A549 (cell line): Measurements from ENCODE around the gene FOXP1. TPM values are rescaled to one million over a fixed set of nuclear protein-coding genes. Genes with fewer than 3 reads are reported as not detected.
A peak's percentile ranks its signal among the peaks of the same experiment; 100 is the strongest.

Experiments used
- ATAC-seq, 2 experiments: fragments of 200-7000 bp in 1 of 2; fragments of >200 bp in 1 of 2; cut with Nextera tagmentation in 1 of 2; cut with Tn5 transposase in 1 of 2; 3 replicates each; pipeline versions ENCODE4 v1.8.0 to v1.9.1; 2018 to 2020; ENCODE audit warnings: mild to moderate bottlenecking in 1 of 2, moderate library complexity in 1 of 2
- CTCF ChIA-PET: fragments of 300-600 bp; sonication (Branson Sonifier 250); formaldehyde crosslinking; extraction: SDS; loops from one replicate; lab custom pipeline; 2021; ENCODE audit warnings: antibody characterized with exemption, inconsistent platforms; lab: Yijun Ruan, JAX
- POLR2A ChIA-PET: fragments of 350-600 bp; formaldehyde crosslinking; extraction: SDS; loops from one replicate; lab custom pipeline; 2021; ENCODE audit warnings: antibody characterized with exemption, inconsistent platforms; lab: Yijun Ruan, JAX
- DNase-seq, 2 experiments: peaks; one replicate each; pipeline versions ENCODE4 v3.0.0 to v3.0.0-alpha.2; 2011 to 2016; ENCODE audit warnings: low read depth in 1 of 2, low spot score in 1 of 2
- FAIRE-seq: peaks from 2 replicates; lab custom pipeline; 2011; peaks lifted over from hg19 to GRCh38; lab: Jason Lieb, UNC
- H3K27ac ChIP-seq, 2 experiments: fragments of >200 bp; sonication (Bioruptor Twin); formaldehyde crosslinking; 3 replicates each; pipeline ENCODE4 v1.5.1; 2016 to 2017
- H3K4me1 ChIP-seq: fragments of >200 bp; sonication (Bioruptor Twin); formaldehyde crosslinking; 3 replicates; pipeline ENCODE4 v1.6.1; 2016
- H3K4me2 ChIP-seq: fragments of >200 bp; sonication (Bioruptor Twin); formaldehyde crosslinking; 3 replicates; pipeline ENCODE4 v1.6.1; 2016
- H3K4me3 ChIP-seq: fragments of >200 bp; sonication (Bioruptor Twin); formaldehyde crosslinking; 3 replicates; pipeline ENCODE4 v1.5.1; 2016
- H3K9me3 ChIP-seq: fragments of >200 bp; sonication (Bioruptor Twin); formaldehyde crosslinking; 3 replicates; pipeline ENCODE4 v1.6.1; 2016
- BHLHE40 ChIP-seq: IDR thresholded peaks from 2 replicates; pipeline ENCODE4 v1.6.1; 2012; ENCODE audit warnings: low read depth, low read length, inconsistent platforms
- CBX2 ChIP-seq: fragments of 200-600 bp; sonication (generic); IDR thresholded peaks from 2 replicates; pipeline ENCODE4 v1.6.1; 2016; ENCODE audit warnings: low read depth, mild to moderate bottlenecking, borderline replicate concordance
- CHD4 ChIP-seq: fragments of 200-600 bp; sonication (generic); IDR thresholded peaks from 2 replicates; pipeline ENCODE4 v1.6.1; 2016; ENCODE audit warnings: antibody characterized with exemption, mild to moderate bottlenecking, borderline replicate concordance
- FOSL2 ChIP-seq, 2 experiments: fragments of 450-650 bp in 1 of 2; fragments of >200 bp in 1 of 2; sonication (Bioruptor Twin) in 1 of 2; formaldehyde crosslinking; IDR thresholded peaks; 2 replicates each; pipeline versions ENCODE4 v1.5.0 to v1.6.1; 2016 to 2020; ENCODE audit warnings: mild to moderate bottlenecking in 1 of 2, moderate library complexity in 1 of 2
- HDAC2 ChIP-seq: fragments of 200-600 bp; sonication (generic); IDR thresholded peaks from 2 replicates; pipeline ENCODE4 v1.6.1; 2016
- HOXB13 ChIP-seq: fragments of 250-450 bp; sonication (Bioruptor Pico); IDR thresholded peaks from 2 replicates; pipeline ENCODE4 v1.5.0; 2020; ENCODE audit warnings: low read depth, mild to moderate bottlenecking, moderate library complexity
- JUNB ChIP-seq: fragments of >200 bp; sonication (Bioruptor Twin); formaldehyde crosslinking; IDR thresholded peaks from 2 replicates; pipeline ENCODE4 v1.6.1; 2016
- KDM5A ChIP-seq: fragments of 200-600 bp; sonication (generic); IDR thresholded peaks from 2 replicates; pipeline ENCODE4 v1.6.1; 2016; ENCODE audit warnings: antibody characterized with exemption, mild to moderate bottlenecking
- MAZ ChIP-seq: fragments of 150-350 bp; IDR thresholded peaks from 2 replicates; pipeline ENCODE4 v1.6.1; 2014; ENCODE audit warnings: antibody characterized with exemption, low read depth, low read length, borderline replicate concordance
- NFE2L2 ChIP-seq: fragments of 150-350 bp; conservative IDR thresholded peaks from 2 replicates; pipeline ENCODE4 v1.6.1; 2014; ENCODE audit warnings: low read length
- NPAS2 ChIP-seq: fragments of 250-450 bp; sonication (Bioruptor Pico); IDR thresholded peaks from 2 replicates; pipeline ENCODE4 v1.8.0; 2022; ENCODE audit warnings: mild to moderate bottlenecking, moderate library complexity, borderline replicate concordance
- NR3C1 ChIP-seq: fragments of >200 bp; sonication (Bioruptor Twin); formaldehyde crosslinking; IDR thresholded peaks from 3 replicates; pipeline ENCODE4 v1.6.1; 2017
- POLR2A ChIP-seq: IDR thresholded peaks from 2 replicates; pipeline ENCODE4 v1.6.1; 2012; ENCODE audit warnings: mild to moderate bottlenecking, low read length
- RARB ChIP-seq: fragments of 250-450 bp; sonication (Bioruptor Pico); IDR thresholded peaks from 2 replicates; pipeline ENCODE4 v1.8.0; 2021; ENCODE audit warnings: mild to moderate bottlenecking, moderate library complexity
- RCOR1 ChIP-seq: fragments of 150-350 bp; IDR thresholded peaks from 2 replicates; pipeline ENCODE4 v1.6.1; 2014; ENCODE audit warnings: antibody characterized with exemption, low read length, low read depth
- RFX5 ChIP-seq: fragments of 450-650 bp; IDR thresholded peaks from 2 replicates; pipeline ENCODE4 v1.7.1; 2014; ENCODE audit warnings: antibody characterized with exemption, mild to moderate bottlenecking, moderate library complexity
- SMC3 ChIP-seq: fragments of >200 bp; sonication (Bioruptor Twin); formaldehyde crosslinking; IDR thresholded peaks from 3 replicates; pipeline ENCODE4 v1.6.1; 2018; ENCODE audit warnings: inconsistent platforms
- TFCP2L1 ChIP-seq: fragments of 250-450 bp; sonication (Bioruptor Pico); IDR thresholded peaks from 2 replicates; pipeline ENCODE4 v1.5.0; 2021; ENCODE audit warnings: mild to moderate bottlenecking
- USF2 ChIP-seq: fragments of 450-650 bp; IDR thresholded peaks from 2 replicates; pipeline ENCODE4 v1.6.1; 2014; ENCODE audit warnings: antibody characterized with exemption
- ZC3H11A ChIP-seq: fragments of 450-650 bp; IDR thresholded peaks from 2 replicates; pipeline ENCODE4 v1.6.1; 2014; ENCODE audit warnings: antibody characterized with exemption, mild to moderate bottlenecking
- ZSCAN20 ChIP-seq: fragments of 250-450 bp; sonication (Bioruptor Pico); IDR thresholded peaks from 2 replicates; pipeline ENCODE4 v1.8.0; 2022; ENCODE audit warnings: mild to moderate bottlenecking, moderate library complexity
- WGBS: methylation state at CpG from one replicate; pipeline ENCODE4 v1.1.6; 2017; ENCODE audit errors: missing lambda C conversion rate; 5-methylcytosine and 5-hydroxymethylcytosine counted together
- polyA plus RNA-seq, 4 experiments: library from polyadenylated mRNA; depleted of rRNA in 3 of 4; stranded (reverse); fragments of >200 nt; fragmentation: RNase III in 1 of 4; extraction: RNeasy Plus Mini Kit Qiagen cat#74134 plus additional on column Dnase treatment in 1 of 4; gene quantifications; 2 replicates in 3 of 4; 3 replicates in 1 of 4; pipeline ENCODE4 v1.2.3, GENCODE V29; 2011 to 2017
- TF ChIP-seq, protein P1 (sequence below): fragments of 200-600 bp; sonication (generic); IDR thresholded peaks from 2 replicates; pipeline ENCODE4 v1.6.1; 2016; ENCODE audit warnings: antibody characterized with exemption, mild to moderate bottlenecking, moderate library complexity
- TF ChIP-seq, protein P2 (sequence below): fragments of >200 bp; sonication (Bioruptor Twin); formaldehyde crosslinking; IDR thresholded peaks from 2 replicates; pipeline ENCODE4 v1.6.1; 2016

Gene FOXP1
- polyA plus RNA-seq, 2 of the 4 experiments (the other 2 are of a cell fraction): 12.8 to 13.9 TPM

- DNase-seq (no peak), FAIRE-seq (no peak), ATAC-seq (peak in 1 of 2 experiments; percentile 50; a peak in 1 of 6 replicates)
- Histone ChIP-seq H3K4me1 (peaks cover 17% of the 10 kb centered on the region), H3K4me2 (peak overlapping the region; percentile 10; the same call in 1 of the 3 replicates), H3K27ac (no peak overlapping the region), H3K9me3 (peaks cover 4% of the 10 kb centered on the region; the same call in 1 of the 3 replicates), H3K4me3 (no peak overlapping the region)
- ChIA-PET CTCF (interaction anchor here (0.7 to 4.2 kb wide), 3 partner anchors 15 to 1052 kb away, joined by 3 to 23 read pairs (median 3); no protein-coding TSS in a partner anchor), POLR2A (no interaction called here)
- 27% methylated on average over 2 of the region's 2 CpGs for WGBS
- TF ChIP-seq, protein P1, sequence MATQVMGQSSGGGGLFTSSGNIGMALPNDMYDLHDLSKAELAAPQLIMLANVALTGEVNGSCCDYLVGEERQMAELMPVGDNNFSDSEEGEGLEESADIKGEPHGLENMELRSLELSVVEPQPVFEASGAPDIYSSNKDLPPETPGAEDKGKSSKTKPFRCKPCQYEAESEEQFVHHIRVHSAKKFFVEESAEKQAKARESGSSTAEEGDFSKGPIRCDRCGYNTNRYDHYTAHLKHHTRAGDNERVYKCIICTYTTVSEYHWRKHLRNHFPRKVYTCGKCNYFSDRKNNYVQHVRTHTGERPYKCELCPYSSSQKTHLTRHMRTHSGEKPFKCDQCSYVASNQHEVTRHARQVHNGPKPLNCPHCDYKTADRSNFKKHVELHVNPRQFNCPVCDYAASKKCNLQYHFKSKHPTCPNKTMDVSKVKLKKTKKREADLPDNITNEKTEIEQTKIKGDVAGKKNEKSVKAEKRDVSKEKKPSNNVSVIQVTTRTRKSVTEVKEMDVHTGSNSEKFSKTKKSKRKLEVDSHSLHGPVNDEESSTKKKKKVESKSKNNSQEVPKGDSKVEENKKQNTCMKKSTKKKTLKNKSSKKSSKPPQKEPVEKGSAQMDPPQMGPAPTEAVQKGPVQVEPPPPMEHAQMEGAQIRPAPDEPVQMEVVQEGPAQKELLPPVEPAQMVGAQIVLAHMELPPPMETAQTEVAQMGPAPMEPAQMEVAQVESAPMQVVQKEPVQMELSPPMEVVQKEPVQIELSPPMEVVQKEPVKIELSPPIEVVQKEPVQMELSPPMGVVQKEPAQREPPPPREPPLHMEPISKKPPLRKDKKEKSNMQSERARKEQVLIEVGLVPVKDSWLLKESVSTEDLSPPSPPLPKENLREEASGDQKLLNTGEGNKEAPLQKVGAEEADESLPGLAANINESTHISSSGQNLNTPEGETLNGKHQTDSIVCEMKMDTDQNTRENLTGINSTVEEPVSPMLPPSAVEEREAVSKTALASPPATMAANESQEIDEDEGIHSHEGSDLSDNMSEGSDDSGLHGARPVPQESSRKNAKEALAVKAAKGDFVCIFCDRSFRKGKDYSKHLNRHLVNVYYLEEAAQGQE: no peak
These were observed 18.7 kb upstream of the FOXP1 start for GRCh38 chr3:71602256-71602655.

GRCh38 chr3:71601811-71602210 is 18.3 kb upstream of the FOXP1 start:
- TF ChIP-seq ZC3H11A (no peak), FOSL2 (IDR thresholded peaks at IDR 0.05) (0 out of 2 replicates have a peak, but pooled peaks have one; percentile 24), FOSL2 (CRISPR knock-in tag; IDR thresholded peaks at IDR 0.05) (peak; percentile 65), CHD4 (no peak), NR3C1 (no peak), SMC3 (no peak), NFE2L2 (no peak), POLR2A (no peak)
- TF ChIP-seq, protein P2, sequence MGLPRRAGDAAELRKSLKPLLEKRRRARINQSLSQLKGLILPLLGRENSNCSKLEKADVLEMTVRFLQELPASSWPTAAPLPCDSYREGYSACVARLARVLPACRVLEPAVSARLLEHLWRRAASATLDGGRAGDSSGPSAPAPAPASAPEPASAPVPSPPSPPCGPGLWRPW: no peak
- TF ChIP-seq, all 56 proteins: peak for 1
- 48% methylated on average over 5 of the region's 5 CpGs for WGBS
- Histone ChIP-seq H3K4me1 (peaks cover 17% of the 10 kb centered on the region), H3K4me2 (peak overlapping the region; percentile 10; the same call in 1 of the 3 replicates), H3K27ac (0 out of 6 replicates have a peak overlapping the region, but pooled peaks of 1 of the 2 experiments have one; percentile 3), H3K9me3 (peaks cover 2% of the 10 kb centered on the region; the same call in 1 of the 3 replicates), H3K4me3 (no peak overlapping the region)
- DNase-seq (peak in 1 of 2 experiments; percentile 7), FAIRE-seq (no peak), ATAC-seq (no peak)
- POLR2A ChIA-PET: no interaction called here
- CTCF ChIA-PET: interaction anchor here (0.7 to 4.2 kb wide), 3 partner anchors 15 to 1051 kb away, joined by 3 to 23 read pairs (median 3); no protein-coding TSS in a partner anchor

DNA sequence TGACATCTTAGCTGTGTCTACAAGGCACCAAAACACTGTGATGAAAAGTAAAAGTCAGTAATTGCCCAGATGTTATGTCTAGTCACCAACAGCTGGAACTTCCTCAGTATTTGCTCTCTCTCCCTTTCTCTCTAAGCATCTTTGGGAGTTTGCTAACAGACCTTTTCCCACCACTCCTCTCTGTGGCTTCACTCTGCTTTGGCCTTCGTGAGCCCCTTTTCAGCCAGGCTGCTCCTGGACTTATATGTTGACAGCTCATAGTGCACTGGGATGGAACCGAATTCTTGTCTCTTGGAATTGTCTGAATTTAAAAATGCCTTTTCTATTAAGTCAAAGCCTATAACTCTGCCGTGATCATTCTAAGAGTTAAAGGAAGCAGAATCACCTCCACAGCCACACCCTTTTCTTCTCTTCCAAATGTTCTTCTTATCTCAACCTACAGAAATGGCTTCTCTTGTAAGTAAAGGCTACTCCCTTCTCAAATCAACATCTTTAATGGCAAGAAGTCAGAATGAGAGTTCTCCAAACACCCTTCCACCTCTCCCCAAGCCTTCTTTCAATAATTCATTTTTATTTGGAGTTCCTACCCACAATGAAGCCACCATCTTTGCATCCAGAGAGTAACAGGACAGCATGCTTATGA is 17.2 kb upstream of the FOXP1 start:
- FAIRE-seq: no peak
- Histone ChIP-seq H3K4me2 (no peak overlapping the region), H3K4me3 (no peak overlapping the region), H3K4me1 (peaks cover 17% of the 10 kb centered on the region), H3K9me3 (no peaks in the 10 kb centered on the region), H3K27ac (no peak overlapping the region)
- ChIA-PET POLR2A (no interaction called here), CTCF (interaction anchor here (4.2 kb wide), 1 partner anchor 13 kb away, joined by 23 read pairs; no protein-coding TSS in a partner anchor)
- no peak for ATAC-seq
- TF ChIP-seq RFX5 (no peak), HOXB13 (CRISPR knock-in tag) (no peak), RCOR1 (no peak), NPAS2 (no peak), TFCP2L1 (CRISPR knock-in tag) (no peak), ZSCAN20 (CRISPR knock-in tag) (no peak), USF2 (no peak), RARB (CRISPR knock-in tag) (no peak), NFE2L2 (no peak), CBX2 (no peak), BHLHE40 (no peak), MAZ (no peak), HDAC2 (no peak), JUNB (no peak), KDM5A (no peak)
- DNase-seq: no peak
- WGBS: 65% methylated on average over 3 of the region's 3 CpGs
